ENCODE data around the gene MACROD2.

DNA sequence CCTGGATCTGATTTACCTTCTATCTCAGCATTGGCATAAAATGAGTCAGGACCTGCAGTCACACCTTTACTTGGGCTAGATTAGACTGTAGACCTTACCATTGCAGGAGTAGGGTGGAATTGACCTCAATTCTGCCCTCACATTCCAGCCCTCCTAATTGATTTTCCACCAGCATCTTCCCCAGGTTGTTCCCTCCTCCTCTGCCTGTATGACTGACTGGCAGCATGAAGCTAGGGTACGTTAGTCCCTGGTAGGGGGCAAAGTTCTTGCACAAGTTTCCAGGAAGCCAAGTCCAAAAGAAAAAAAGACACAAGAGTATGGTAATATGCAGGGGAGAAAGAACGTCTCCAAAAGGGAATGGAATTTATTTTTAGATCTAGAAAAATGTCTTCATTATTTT lies 567.7 kb downstream of the MACROD2 start:
- TF ChIP-seq TAF1 (IDR thresholded peaks at IDR 0.05; ENCODE audit: low read depth, low read length) (no peak), POLR2AphosphoS5 (IDR thresholded peaks at IDR 0.05; ENCODE audit: low read depth, low read length) (no peak), POLR2A (IDR thresholded peaks at IDR 0.05; ENCODE audit: low read depth, low read length) (no peak), SPI1 (IDR thresholded peaks at IDR 0.05; ENCODE audit: low read depth, low read length) (no peak)
